Vagina (tissue), 2 donors: ENCODE measurements around the gene MYH9.

ENCODE experiments used
- POLR2A ChIP-seq, 2 donors: fragments of 450-650 bp; IDR thresholded peaks; one replicate each; pipeline ENCODE4 v1.6.1; 2017; ENCODE audit warnings: antibody characterized with exemption in 2 of 2, mild to moderate bottlenecking in 2 of 2, moderate library complexity in 2 of 2
- POLR2AphosphoS5 ChIP-seq, 2 donors: sonication (generic); formaldehyde crosslinking; IDR thresholded peaks; one replicate each; pipeline ENCODE4 v1.9.0; 2017; ENCODE audit warnings: antibody characterized with exemption in 2 of 2, mild to moderate bottlenecking in 2 of 2, low read depth in 1 of 2; ENCODE audit not compliant: insufficient read depth in 1 of 2
- TF ChIP-seq, protein P1 (sequence below), 3 experiments: fragments of 450-650 bp in 2 of 3; fragments of 200-600 bp in 1 of 3; sonication (generic) in 1 of 3; IDR thresholded peaks; one replicate each; pipeline ENCODE4 v1.5.1; 2017 to 2019; ENCODE audit warnings: antibody characterized with exemption in 3 of 3, mild to moderate bottlenecking in 2 of 3, moderate library complexity in 2 of 3

- TF ChIP-seq, protein P1, sequence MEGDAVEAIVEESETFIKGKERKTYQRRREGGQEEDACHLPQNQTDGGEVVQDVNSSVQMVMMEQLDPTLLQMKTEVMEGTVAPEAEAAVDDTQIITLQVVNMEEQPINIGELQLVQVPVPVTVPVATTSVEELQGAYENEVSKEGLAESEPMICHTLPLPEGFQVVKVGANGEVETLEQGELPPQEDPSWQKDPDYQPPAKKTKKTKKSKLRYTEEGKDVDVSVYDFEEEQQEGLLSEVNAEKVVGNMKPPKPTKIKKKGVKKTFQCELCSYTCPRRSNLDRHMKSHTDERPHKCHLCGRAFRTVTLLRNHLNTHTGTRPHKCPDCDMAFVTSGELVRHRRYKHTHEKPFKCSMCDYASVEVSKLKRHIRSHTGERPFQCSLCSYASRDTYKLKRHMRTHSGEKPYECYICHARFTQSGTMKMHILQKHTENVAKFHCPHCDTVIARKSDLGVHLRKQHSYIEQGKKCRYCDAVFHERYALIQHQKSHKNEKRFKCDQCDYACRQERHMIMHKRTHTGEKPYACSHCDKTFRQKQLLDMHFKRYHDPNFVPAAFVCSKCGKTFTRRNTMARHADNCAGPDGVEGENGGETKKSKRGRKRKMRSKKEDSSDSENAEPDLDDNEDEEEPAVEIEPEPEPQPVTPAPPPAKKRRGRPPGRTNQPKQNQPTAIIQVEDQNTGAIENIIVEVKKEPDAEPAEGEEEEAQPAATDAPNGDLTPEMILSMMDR (IDR thresholded peaks at IDR 0.05), result no peak
- TF ChIP-seq POLR2AphosphoS5 (IDR thresholded peaks at IDR 0.05; ENCODE audit: insufficient read depth in 1 of 2, low read depth in 1 of 2) (no peak), POLR2A (IDR thresholded peaks at IDR 0.05) (no peak)
These were observed 36.8 kb downstream of the MYH9 start for GRCh38 chr22:36350751-36351594.
